K562 (cell line): Measurements from ENCODE around the gene AUNIP. TPM values are rescaled to one million over a fixed set of nuclear protein-coding genes. Genes with fewer than 3 reads are reported as not detected.

ENCODE experiments used
- ARNT ChIP-seq, 2 experiments: fragments of 450-650 bp; IDR thresholded peaks; 2 replicates each; pipeline ENCODE4 v1.6.1; 2016; ENCODE audit warnings: mild to moderate bottlenecking in 1 of 2
- FUS ChIP-seq: fragments of 200-400 bp; formaldehyde crosslinking; optimal IDR thresholded peaks from 2 replicates; pipeline ENCODE3; 2017; ENCODE audit warnings: low read depth, low read length
- JUND ChIP-seq, 2 experiments: IDR thresholded peaks; 2 replicates in 1 of 2; 3 replicates in 1 of 2; pipeline ENCODE4 v1.6.1; 2011; ENCODE audit warnings: borderline replicate concordance in 2 of 2, low read depth in 2 of 2, low read length in 2 of 2, improper control_type of control experiment in 1 of 2, missing biosample characterization in 1 of 2, missing genetic modification characterization in 1 of 2, missing genetic modification reagents in 1 of 2
- MEF2D ChIP-seq: conservative IDR thresholded peaks from 2 replicates; pipeline ENCODE4 v1.6.1; 2016; ENCODE audit warnings: low read depth, missing genetic modification characterization, missing compliant biosample characterization
- NCOR1 ChIP-seq: fragments of 450-650 bp; IDR thresholded peaks from 2 replicates; pipeline ENCODE4 v1.6.1; 2016; ENCODE audit warnings: mild to moderate bottlenecking, moderate library complexity
- NRF1 ChIP-seq, 2 experiments: fragments of 450-650 bp; IDR thresholded peaks in 1 of 2; conservative IDR thresholded peaks in 1 of 2; 2 replicates each; pipeline ENCODE4 v1.6.1; 2014; ENCODE audit warnings: mild to moderate bottlenecking in 2 of 2
- PATZ1 ChIP-seq: fragments of 250-450 bp; sonication (Bioruptor Pico); IDR thresholded peaks from 2 replicates; pipeline ENCODE4 v1.5.0; 2020; ENCODE audit warnings: mild to moderate bottlenecking, borderline replicate concordance
- RBM15 ChIP-seq: fragments of 200-400 bp; formaldehyde crosslinking; IDR thresholded peaks from 2 replicates; pipeline ENCODE4 v1.6.1; 2018; ENCODE audit warnings: mild to moderate bottlenecking, low read length, moderate library complexity; ENCODE audit not compliant: insufficient read depth
- SP1 ChIP-seq: sonication (generic); formaldehyde crosslinking; IDR thresholded peaks from 2 replicates; pipeline ENCODE4 v1.8.1; 2022; ENCODE audit warnings: mild to moderate bottlenecking, missing genetic modification reagents
- STAT5A ChIP-seq: IDR thresholded peaks from 2 replicates; pipeline ENCODE4 v1.6.1; 2012; ENCODE audit warnings: low read length, inconsistent platforms, borderline replicate concordance
- YY1 ChIP-seq, 3 experiments: IDR thresholded peaks; 2 replicates each; pipeline ENCODE4 v1.6.1; 2011; ENCODE audit warnings: low read length in 2 of 3, mild to moderate bottlenecking in 2 of 3, moderate library complexity in 2 of 3, borderline replicate concordance in 1 of 3, control low read depth in 1 of 3, low read depth in 1 of 3; ENCODE audit not compliant: insufficient read depth in 3 of 3, insufficient replicate concordance in 2 of 3, control insufficient read depth in 1 of 3, insufficient read length in 1 of 3; ENCODE audit errors: extremely low read depth in 1 of 3
- ZNF311 ChIP-seq: fragments of 250-450 bp; sonication (Bioruptor Pico); IDR thresholded peaks from 2 replicates; pipeline ENCODE4 v1.4.0; 2020; ENCODE audit warnings: mild to moderate bottlenecking, moderate library complexity
- polyA plus RNA-seq, 8 experiments: library from polyadenylated mRNA; depleted of rRNA in 4 of 8; stranded (reverse) in 5 of 8; unstranded in 3 of 8; fragments of >200 nt; fragmentation: Nextera tagmentation in 2 of 8; fragmentation: Illumina TruSeq in 1 of 8; extraction: Ambion mirVana in 2 of 8; extraction: Trizol in 1 of 8; gene quantifications; 2 replicates each; pipeline versions ENCODE4 v1.2.1 to v1.2.3, GENCODE V29; 2011 to 2014; ENCODE audit warnings: inconsistent platforms in 1 of 8, missing spikeins in 1 of 8
- total RNA-seq, 7 experiments: library from RNA; depleted of rRNA in 6 of 7; stranded (reverse); fragments of >200 nt in 6 of 7; fragmentation: Illumina TruSeq in 2 of 7; extraction: Trizol in 2 of 7; gene quantifications; 2 replicates each; pipeline versions ENCODE4 v1.2.1 to v1.2.3, GENCODE V29; 2011 to 2021; ENCODE audit warnings: low replicate concordance in 1 of 7
- TF ChIP-seq, protein P1 (sequence below), 2 experiments: fragments of 450-650 bp; conservative IDR thresholded peaks; 2 replicates each; pipeline ENCODE4 v1.6.1; 2017; ENCODE audit warnings: mild to moderate bottlenecking in 2 of 2, moderate library complexity in 2 of 2
- TF ChIP-seq, protein P2 (sequence below): fragments of 200-800 bp; sonication (Bioruptor generic); IDR thresholded peaks from 2 replicates; pipeline ENCODE4 v1.6.1; 2017; ENCODE audit warnings: missing genetic modification characterization, missing compliant biosample characterization
- TF ChIP-seq, protein P3 (sequence below): IDR thresholded peaks from 2 replicates; pipeline ENCODE4 v1.6.1; 2016; ENCODE audit warnings: missing genetic modification characterization, missing compliant biosample characterization

The AUNIP gene
- total and polyA plus RNA-seq, 9 of the 15 experiments (the other 6 are each of a cell fraction or from before 2014, with no cell fraction given): 12.1 to 53.8 (median 47.1) TPM

DNA sequence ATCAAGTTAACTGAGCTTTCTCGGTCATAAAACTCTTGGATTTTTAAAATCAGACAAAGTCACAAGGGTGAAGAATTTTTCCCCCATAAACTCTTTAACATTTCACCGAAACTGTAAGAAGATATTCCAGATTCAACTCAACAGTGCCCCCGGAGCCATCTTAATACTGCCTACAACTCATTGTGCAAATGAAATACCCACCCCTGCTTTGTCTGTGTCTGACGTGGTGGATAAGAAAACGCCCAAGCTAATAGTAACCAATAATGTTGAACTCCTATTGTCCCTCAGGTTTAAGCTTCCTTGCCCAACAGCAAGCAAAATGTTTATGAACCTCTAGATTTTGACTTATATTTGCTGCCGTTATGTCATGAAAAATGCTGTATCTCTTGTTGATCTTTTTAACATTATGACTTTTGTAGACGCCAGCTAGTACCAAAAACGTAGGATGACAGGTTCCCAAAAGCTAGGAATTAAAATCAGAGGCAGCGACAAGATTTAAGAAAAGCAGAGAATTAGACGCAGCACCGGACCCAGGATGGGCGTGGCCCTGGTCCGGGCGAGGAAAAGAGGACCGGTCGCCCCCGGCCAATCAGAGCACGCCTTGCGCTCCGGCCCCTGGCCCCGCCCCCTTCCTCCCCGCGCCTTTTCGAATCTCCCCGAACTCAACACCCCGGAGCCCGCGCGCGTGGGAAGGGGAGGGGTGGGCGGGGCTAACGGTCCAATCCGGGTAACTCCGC, 45.9 kb upstream of the AUNIP start (continued):
- TF ChIP-seq FUS: no peak
- TF ChIP-seq ARNT (IDR thresholded peaks at IDR 0.05): 0 out of 4 replicates have a peak, but pooled peaks of 1 of the 2 experiments have one; percentile 23
- TF ChIP-seq, protein P1, sequence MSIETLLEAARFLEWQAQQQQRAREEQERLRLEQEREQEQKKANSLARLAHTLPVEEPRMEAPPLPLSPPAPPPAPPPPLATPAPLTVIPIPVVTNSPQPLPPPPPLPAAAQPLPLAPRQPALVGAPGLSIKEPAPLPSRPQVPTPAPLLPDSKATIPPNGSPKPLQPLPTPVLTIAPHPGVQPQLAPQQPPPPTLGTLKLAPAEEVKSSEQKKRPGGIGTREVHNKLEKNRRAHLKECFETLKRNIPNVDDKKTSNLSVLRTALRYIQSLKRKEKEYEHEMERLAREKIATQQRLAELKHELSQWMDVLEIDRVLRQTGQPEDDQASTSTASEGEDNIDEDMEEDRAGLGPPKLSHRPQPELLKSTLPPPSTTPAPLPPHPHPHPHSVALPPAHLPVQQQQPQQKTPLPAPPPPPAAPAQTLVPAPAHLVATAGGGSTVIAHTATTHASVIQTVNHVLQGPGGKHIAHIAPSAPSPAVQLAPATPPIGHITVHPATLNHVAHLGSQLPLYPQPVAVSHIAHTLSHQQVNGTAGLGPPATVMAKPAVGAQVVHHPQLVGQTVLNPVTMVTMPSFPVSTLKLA (conservative IDR thresholded peaks at IDR 0.05): peak; percentile 75 to 88; a peak in 3 of 4 replicates
- no peak for TF ChIP-seq RBM15
- peak; percentile 32 to 33; a peak in 2 of 4 replicates for TF ChIP-seq NRF1 (conservative IDR thresholded peaks at IDR 0.05 in 1 of 2, IDR thresholded peaks at IDR 0.05 in 1 of 2)
- TF ChIP-seq MEF2D (tag): 0 out of 2 replicates have a peak, but pooled peaks have one; percentile 10
- TF ChIP-seq NCOR1: no peak
- TF ChIP-seq STAT5A: peak; percentile 20; the same call in 1 of the 2 replicates
- no peak for TF ChIP-seq ZNF311
- TF ChIP-seq JUND (IDR thresholded peaks at IDR 0.05; ENCODE audit: borderline replicate concordance, low read depth, low read length): no peak; the same call in 1 of the 2 replicates
- 0 out of 3 replicates have a peak, but pooled peaks have one; percentile 8 for TF ChIP-seq JUND (tag; IDR thresholded peaks at IDR 0.05; ENCODE audit: borderline replicate concordance, low read depth, low read length)
- peak in 1 of 3 experiments; percentile 84 for TF ChIP-seq YY1 (IDR thresholded peaks at IDR 0.05; ENCODE audit: borderline replicate concordance in 1 of 3, control insufficient read depth in 1 of 3, extremely low read depth in 1 of 3, insufficient read depth in 3 of 3, insufficient read length in 1 of 3, insufficient replicate concordance in 2 of 3, low read depth in 1 of 3, low read length in 2 of 3)
- TF ChIP-seq PATZ1 (CRISPR knock-in tag): no peak
- TF ChIP-seq SP1 (CRISPR knock-in tag): peak; percentile 81; the same call in 1 of the 2 replicates
- TF ChIP-seq, protein P2, sequence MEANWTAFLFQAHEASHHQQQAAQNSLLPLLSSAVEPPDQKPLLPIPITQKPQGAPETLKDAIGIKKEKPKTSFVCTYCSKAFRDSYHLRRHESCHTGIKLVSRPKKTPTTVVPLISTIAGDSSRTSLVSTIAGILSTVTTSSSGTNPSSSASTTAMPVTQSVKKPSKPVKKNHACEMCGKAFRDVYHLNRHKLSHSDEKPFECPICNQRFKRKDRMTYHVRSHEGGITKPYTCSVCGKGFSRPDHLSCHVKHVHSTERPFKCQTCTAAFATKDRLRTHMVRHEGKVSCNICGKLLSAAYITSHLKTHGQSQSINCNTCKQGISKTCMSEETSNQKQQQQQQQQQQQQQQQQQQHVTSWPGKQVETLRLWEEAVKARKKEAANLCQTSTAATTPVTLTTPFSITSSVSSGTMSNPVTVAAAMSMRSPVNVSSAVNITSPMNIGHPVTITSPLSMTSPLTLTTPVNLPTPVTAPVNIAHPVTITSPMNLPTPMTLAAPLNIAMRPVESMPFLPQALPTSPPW: peak; percentile 94; the same call in 1 of the 2 replicates
- TF ChIP-seq, protein P3, sequence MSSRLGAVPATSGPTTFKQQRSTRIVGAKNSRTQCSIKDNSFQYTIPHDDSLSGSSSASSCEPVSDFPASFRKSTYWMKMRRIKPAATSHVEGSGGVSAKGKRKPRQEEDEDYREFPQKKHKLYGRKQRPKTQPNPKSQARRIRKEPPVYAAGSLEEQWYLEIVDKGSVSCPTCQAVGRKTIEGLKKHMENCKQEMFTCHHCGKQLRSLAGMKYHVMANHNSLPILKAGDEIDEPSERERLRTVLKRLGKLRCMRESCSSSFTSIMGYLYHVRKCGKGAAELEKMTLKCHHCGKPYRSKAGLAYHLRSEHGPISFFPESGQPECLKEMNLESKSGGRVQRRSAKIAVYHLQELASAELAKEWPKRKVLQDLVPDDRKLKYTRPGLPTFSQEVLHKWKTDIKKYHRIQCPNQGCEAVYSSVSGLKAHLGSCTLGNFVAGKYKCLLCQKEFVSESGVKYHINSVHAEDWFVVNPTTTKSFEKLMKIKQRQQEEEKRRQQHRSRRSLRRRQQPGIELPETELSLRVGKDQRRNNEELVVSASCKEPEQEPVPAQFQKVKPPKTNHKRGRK: no peak
- TF ChIP-seq, all 486 proteins: peak for 27
